Glutamatergic neuron (in vitro differentiated cells): ENCODE data around the gene LIFR. TPM values are rescaled to one million over a fixed set of nuclear protein-coding genes. Genes with fewer than 3 reads are reported as not detected.

Source experiments
- DNase-seq: peaks from one replicate; pipeline ENCODE4 v3.0.0; 2022
- H3K27ac Mint-ChIP-seq: one replicate; pipeline ENCODE4 v1.8.0; 2020; ENCODE audit warnings: mild to moderate bottlenecking, mixed read lengths, inconsistent platforms; ENCODE audit not compliant: unreplicated experiment
- H3K27me3 Mint-ChIP-seq: one replicate; pipeline ENCODE4 v1.8.0; 2020; ENCODE audit warnings: mild to moderate bottlenecking, moderate library complexity, mixed read lengths, inconsistent platforms; ENCODE audit not compliant: unreplicated experiment
- H3K36me3 Mint-ChIP-seq: one replicate; pipeline ENCODE4 v1.8.0; 2020; ENCODE audit warnings: mild to moderate bottlenecking, mixed read lengths, inconsistent platforms; ENCODE audit not compliant: unreplicated experiment
- H3K4me1 Mint-ChIP-seq: one replicate; pipeline ENCODE4 v1.8.0; 2020; ENCODE audit warnings: mild to moderate bottlenecking, low read depth, mixed read lengths, inconsistent platforms; ENCODE audit not compliant: unreplicated experiment
- H3K4me3 Mint-ChIP-seq: one replicate; pipeline ENCODE4 v1.8.0; 2020; ENCODE audit warnings: mild to moderate bottlenecking, mixed read lengths, inconsistent platforms; ENCODE audit not compliant: unreplicated experiment
- H3K9me3 Mint-ChIP-seq: one replicate; pipeline ENCODE4 v1.8.0; 2020; ENCODE audit warnings: mild to moderate bottlenecking, moderate library complexity, mixed read lengths, inconsistent platforms; ENCODE audit not compliant: unreplicated experiment
- total RNA-seq: library from RNA; stranded (reverse); fragmentation: NEBNext Ultra II Directional; extraction: Animal tissue kit (Norgen Biotek cat#: 25700); gene quantifications from one replicate; pipeline ENCODE4 v1.2.1, GENCODE V29; 2021; ENCODE audit not compliant: unreplicated experiment
- TF ChIP-seq, protein P1 (sequence below): fragments of 200-600 bp; sonication (generic); IDR thresholded peaks from one replicate; pipeline ENCODE4 v1.5.0; 2021; ENCODE audit not compliant: partially characterized antibody, unreplicated experiment

Gene LIFR
- total RNA-seq, 1 donor from 2014 or later, result 41.6 TPM

DNA sequence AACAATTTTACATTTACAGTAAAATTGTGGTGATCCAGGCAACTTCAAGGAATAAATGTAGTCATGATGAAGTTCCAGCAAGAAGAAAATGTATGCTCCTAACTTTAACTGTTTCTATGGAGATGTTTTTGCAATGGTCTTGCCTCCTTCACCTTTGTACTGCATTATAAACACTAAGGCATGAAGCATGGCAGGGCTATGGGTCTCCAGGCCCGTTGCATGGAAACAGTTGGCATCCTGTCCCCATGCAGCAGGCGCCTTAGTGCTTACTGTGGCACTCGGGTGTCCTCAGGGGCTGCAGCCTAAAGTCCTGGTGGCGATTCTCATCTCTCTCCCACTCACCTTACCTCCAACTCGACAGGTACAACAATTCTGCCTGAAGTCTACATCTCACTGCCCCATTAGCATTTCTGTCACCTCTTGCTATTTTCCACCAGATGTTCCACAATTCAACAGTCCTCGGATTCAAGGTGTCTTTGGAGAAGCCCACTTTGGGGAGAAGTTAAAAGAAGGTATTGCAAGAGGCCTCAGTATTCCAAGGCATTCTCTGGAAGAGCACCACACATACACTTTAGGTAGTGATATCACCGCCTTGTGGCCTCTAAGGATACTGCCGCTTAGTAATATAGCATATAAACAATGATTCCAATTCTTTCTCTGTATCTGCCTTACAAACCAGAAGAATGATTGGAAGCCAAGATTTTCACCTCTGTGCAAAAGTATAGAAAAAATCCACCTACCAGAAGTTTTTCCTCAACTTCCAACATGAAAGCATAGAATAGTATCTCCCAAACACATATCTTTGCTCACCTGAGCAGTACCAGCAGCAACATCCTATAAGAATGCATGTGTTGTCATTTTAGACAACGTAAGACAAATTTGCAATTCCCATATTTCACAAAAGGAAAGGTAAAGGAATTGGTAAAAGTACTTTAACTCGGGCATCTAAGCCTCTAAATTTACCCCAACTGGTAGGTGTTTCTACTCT lies 5.1 kb downstream of the LIFR start:
- peaks cover 5% of the 10 kb centered on the region for H3K9me3 Mint-ChIP-seq
- no peak overlapping the region for H3K27ac Mint-ChIP-seq
- H3K4me1 Mint-ChIP-seq, result peaks cover 22% of the 10 kb centered on the region
- H3K36me3 Mint-ChIP-seq, result peaks cover 4% of the 10 kb centered on the region
- no peak overlapping the region for H3K4me3 Mint-ChIP-seq
- peak; percentile 27 for DNase-seq
- peaks cover 2% of the 10 kb centered on the region for H3K27me3 Mint-ChIP-seq
- TF ChIP-seq, protein P1, sequence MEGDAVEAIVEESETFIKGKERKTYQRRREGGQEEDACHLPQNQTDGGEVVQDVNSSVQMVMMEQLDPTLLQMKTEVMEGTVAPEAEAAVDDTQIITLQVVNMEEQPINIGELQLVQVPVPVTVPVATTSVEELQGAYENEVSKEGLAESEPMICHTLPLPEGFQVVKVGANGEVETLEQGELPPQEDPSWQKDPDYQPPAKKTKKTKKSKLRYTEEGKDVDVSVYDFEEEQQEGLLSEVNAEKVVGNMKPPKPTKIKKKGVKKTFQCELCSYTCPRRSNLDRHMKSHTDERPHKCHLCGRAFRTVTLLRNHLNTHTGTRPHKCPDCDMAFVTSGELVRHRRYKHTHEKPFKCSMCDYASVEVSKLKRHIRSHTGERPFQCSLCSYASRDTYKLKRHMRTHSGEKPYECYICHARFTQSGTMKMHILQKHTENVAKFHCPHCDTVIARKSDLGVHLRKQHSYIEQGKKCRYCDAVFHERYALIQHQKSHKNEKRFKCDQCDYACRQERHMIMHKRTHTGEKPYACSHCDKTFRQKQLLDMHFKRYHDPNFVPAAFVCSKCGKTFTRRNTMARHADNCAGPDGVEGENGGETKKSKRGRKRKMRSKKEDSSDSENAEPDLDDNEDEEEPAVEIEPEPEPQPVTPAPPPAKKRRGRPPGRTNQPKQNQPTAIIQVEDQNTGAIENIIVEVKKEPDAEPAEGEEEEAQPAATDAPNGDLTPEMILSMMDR, result peak; percentile 80

DNA sequence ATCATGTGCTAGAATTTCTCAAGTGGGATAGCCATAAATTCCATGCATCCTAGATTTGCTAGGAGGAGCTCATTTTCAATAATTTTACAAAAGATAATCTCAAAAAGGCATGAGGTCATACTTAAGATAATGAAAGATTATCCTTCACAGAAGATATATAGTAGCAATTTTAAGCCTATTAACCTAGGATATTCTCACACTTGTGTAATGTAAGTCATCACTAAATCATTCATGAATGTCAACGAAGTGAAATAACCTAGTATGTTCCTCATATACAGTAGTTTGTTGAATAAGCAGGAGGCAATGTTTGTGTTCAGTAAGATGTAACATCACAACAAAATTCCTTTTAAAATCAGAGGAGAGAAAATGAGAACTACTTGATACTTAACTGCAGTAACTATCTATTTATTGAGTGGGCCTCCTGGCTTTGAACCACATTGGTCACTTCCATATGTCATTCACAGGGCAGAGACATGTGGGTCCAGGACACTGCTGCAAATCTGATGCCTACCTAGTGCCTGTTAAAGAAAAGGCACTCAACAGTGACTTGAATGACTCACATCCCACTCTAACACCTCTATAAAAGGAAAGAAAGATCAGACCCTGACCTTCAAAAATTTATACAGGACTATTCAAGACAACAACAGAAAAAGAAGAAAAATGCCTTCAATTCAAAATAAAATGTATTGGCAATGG lies 8.2 kb downstream of the LIFR start:
- no peaks in the 10 kb centered on the region for H3K27me3 Mint-ChIP-seq
- H3K4me3 Mint-ChIP-seq, result no peak overlapping the region
- H3K36me3 Mint-ChIP-seq, result no peaks in the 10 kb centered on the region
- no peak overlapping the region for H3K27ac Mint-ChIP-seq
- H3K9me3 Mint-ChIP-seq, result no peaks in the 10 kb centered on the region
- H3K4me1 Mint-ChIP-seq, result peaks cover 9% of the 10 kb centered on the region
- TF ChIP-seq, protein P1, result no peak
- DNase-seq, result no peak

DNA sequence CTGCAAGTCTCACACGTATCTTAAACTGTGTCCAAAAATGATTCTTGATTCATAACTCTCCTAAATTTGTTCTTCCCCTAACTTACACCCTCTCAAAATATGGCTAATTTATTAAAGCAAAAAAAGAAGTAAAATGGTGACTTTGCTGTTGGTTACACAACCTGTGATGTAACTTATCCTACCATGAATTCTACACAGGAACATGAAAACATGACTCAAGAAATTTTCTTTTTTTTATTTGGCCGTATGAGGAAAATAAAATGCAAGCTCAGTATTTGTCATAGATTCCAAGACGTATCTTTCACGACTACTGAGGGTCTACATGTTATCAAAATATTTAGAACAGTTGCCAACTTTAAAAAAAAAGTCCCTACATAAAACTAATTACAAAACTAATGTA lies 9.2 kb downstream of the LIFR start:
- H3K27me3 Mint-ChIP-seq, result no peaks in the 10 kb centered on the region

DNA sequence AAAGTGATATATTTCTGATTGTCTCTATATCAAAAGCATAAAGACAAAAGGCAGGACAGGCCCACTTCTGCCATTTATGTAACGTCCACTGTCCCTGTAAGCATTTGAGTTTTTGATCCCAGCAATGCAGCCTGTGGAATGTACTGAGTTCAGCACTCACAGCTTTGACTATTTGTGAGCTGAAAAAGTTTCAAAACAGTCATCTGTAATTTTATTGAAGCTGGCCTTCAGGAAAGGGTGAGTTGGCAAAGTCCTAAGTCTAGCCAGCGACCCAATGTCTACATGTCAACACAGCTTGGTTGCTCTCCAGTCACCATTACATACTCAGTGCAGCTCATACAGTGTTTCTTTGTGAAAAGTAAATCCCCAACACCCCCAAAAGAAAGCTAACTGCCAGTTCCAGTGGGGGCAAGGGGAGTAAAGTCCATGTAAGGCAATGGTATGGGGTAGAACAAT lies 9.7 kb downstream of the LIFR start:
- H3K36me3 Mint-ChIP-seq, result no peaks in the 10 kb centered on the region
- no peaks in the 10 kb centered on the region for H3K27me3 Mint-ChIP-seq
- no peak overlapping the region for H3K27ac Mint-ChIP-seq
- H3K9me3 Mint-ChIP-seq, result no peaks in the 10 kb centered on the region
- TF ChIP-seq, protein P1, result no peak
- DNase-seq, result no peak
- no peak overlapping the region for H3K4me3 Mint-ChIP-seq
- peaks cover 9% of the 10 kb centered on the region for H3K4me1 Mint-ChIP-seq

More for the DNA sequence above, 9.2 kb downstream of the LIFR start:
- Mint-ChIP-seq H3K4me1 (peaks cover 9% of the 10 kb centered on the region), H3K4me3 (no peak overlapping the region), H3K36me3 (no peaks in the 10 kb centered on the region), H3K9me3 (no peaks in the 10 kb centered on the region), H3K27ac (no peak overlapping the region)
- TF ChIP-seq, protein P1, result no peak
- no peak for DNase-seq
